Esophagus squamous epithelium (tissue), 4 donors: Measurements from ENCODE around the gene A1BG.

Source experiments
- CTCF ChIP-seq, 6 experiments: fragments of 450-650 bp in 4 of 6; fragments of 200-600 bp in 2 of 6; sonication (generic) in 2 of 6; IDR thresholded peaks; one replicate each; pipeline ENCODE4 v1.5.1; 2016 to 2019; ENCODE audit warnings: antibody characterized with exemption in 6 of 6, mild to moderate bottlenecking in 4 of 6, moderate library complexity in 4 of 6
- POLR2A ChIP-seq, 4 donors: fragments of 450-650 bp; IDR thresholded peaks; one replicate each; pipeline ENCODE4 v1.6.1; 2017; ENCODE audit warnings: antibody characterized with exemption in 4 of 4, mild to moderate bottlenecking in 4 of 4, moderate library complexity in 3 of 4

GRCh38 chr19:58368561-58369360 lies 15.5 kb upstream of the A1BG start:
- TF ChIP-seq POLR2A (IDR thresholded peaks at IDR 0.05): no peak
- no peak for TF ChIP-seq CTCF (IDR thresholded peaks at IDR 0.05)
